Measurements from ENCODE around the gene POU2F1.
"Not testable (repeated sequence)": the region's sequence is repeated elsewhere in the genome, so short reads cannot be mapped to it uniquely, and the experiment has no call there.

The POU2F1 gene

DNA sequence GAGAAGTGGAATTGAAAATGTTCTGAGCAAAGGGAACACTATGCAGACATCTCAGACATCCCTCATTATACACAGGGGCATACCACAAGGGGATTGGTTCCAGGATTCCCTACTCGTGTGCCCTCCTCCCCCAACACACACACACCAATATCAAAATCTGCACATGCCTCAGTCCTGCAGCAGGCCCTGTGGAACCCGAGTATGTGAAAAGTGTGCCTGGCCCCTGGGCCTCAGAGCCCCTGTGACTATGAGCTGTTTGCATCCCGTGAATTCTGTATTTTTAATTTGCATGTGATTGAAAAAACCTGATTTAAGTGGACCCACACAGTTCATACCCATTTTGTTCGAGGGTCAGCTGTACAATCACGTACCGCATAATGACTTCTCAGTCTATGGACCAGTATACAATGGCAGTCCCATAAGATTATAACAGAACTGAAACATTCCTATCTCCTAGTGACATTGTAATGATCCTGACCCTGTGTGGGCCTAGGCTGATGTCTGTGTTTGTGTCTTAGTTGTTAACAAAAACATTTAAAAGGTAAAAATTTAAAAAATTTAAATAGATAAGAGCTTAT is 11.3 kb downstream of the POU2F1 start:
- no peak for DNase-seq (ENCODE audit: low spot score)

- no peak for DNase-seq (ENCODE audit: low spot score)
These were observed 12.1 kb downstream of the POU2F1 start for GRCh38 chr1:167232801-167233200.

GRCh38 chr1:167233373-167233772 is 12.7 kb downstream of the POU2F1 start:
- no peak for DNase-seq (ENCODE audit: low spot score)

- DNase-seq (ENCODE audit: low spot score) = no peak
These were observed 16.3 kb downstream of the POU2F1 start for GRCh38 chr1:167237000-167237399.

DNA sequence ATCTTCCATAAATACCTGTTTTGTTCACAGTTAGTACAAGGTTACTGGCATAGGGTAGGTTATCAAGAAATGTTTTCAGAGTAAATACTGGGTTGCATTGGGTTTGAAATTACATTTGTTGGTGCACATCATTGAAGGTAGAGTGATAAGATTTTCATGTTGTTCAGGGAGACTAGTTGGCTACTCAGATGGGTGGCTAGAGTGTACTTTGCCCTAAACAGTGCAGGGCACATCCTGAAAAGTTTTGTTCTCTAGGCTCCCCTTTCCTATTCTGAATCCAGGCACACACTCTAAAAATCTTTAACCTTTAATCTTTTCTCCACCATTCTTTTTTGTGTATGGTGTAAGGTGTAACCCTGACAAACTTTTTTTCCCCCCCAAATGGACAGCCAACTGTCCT is 18.0 kb downstream of the POU2F1 start:
- DNase-seq (ENCODE audit: low spot score) = no peak

GRCh38 chr1:167239257-167239656 is 18.6 kb downstream of the POU2F1 start:
- DNase-seq (ENCODE audit: low spot score) = no peak

GRCh38 chr1:167244244-167244643 is 23.6 kb downstream of the POU2F1 start:
- no peak for DNase-seq (ENCODE audit: low spot score)

- DNase-seq (ENCODE audit: low spot score) = not testable (repeated sequence)
These were observed 24.5 kb downstream of the POU2F1 start for GRCh38 chr1:167245168-167245567.

- no peak for DNase-seq (ENCODE audit: low spot score)
These were observed 26.3 kb downstream of the POU2F1 start for GRCh38 chr1:167246971-167247370.

GRCh38 chr1:167247754-167248153 is 27.1 kb downstream of the POU2F1 start:
- no peak for DNase-seq (ENCODE audit: low spot score)

DNA sequence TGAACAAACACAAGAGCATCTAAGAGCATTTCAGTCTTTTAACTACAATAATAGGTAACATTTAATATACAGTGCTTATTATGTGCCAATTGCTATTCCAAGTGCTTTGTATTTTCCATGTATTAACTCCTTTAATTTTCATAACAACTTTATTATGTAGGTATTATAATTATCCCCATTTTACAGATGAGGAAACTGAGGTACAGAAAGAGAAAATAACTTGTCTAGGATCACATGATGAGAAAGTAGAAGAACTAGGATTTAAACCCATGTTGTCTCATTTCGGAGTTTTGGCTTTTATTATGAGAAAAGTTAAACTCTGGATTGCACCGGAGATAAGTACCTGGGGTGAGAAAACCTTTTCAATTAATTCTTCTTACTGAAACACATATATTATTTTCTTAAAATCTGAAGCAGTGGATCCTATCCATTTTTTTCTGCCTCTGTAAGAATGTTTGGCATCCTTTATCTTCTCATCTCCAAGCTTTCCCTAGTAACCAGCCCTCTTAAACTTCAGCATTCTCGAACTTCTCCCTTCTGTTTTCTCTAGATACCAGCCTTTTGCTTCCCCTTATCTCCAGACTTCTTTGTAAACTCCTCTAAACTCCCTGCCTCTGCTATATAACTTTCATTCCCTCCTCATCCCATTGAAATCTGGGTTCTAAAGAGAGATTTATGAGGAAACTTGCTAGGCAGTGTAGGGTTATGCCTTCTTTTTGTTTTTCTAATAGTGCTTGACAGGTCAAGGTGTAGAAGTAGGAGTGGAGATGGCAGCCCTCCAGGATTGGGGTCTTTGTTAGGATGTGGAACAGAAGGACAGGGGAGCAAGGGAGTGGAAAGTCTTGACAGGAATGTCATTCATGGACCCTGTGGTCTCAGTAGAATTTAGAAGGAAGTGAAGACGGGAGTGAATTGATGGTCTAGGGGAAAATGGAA is 28.3 kb downstream of the POU2F1 start:
- DNase-seq (ENCODE audit: low spot score) = no peak

- no peak for DNase-seq (ENCODE audit: low spot score)
These were observed 29.0 kb downstream of the POU2F1 start for GRCh38 chr1:167249702-167250101.

- no peak for DNase-seq (ENCODE audit: low spot score)
These were observed 29.8 kb downstream of the POU2F1 start for GRCh38 chr1:167250482-167250881.

DNA sequence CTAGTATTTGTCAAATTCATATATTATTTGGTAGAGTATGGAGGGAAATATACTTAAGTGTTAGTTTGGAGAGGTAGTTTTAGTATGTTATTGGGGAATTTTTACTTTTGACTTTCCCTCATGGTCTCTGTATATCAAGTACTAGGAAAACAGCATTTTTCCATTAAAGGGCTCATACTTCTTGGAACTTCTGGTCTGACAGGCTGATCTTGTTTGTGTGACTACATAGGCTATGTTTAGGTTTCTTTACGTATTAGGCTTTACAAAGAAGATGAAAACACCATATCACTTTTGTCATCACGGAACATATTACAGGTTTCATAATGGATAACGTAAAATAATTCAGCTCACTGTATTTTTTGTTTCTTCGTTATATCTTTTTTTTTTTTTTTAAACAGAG is 30.8 kb downstream of the POU2F1 start:
- no peak for DNase-seq (ENCODE audit: low spot score)

DNA sequence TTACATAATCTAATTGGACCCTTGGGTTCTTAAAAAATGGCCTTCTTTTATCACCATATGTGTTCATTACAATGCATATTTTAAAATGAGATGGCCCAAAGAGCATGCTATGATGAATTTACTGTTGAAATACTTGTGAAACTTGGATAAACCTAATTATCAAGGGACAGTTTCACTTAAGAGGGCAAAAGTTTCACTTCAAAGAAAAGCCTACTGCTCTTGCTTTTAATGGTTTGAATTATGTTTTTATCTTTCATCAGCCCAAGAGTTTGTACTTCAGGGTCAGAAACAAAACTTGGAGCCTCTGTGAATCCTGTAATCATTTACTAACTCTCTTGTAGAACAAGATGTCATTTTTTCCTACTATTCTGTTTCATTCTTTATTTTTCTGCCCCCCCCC is 32.3 kb downstream of the POU2F1 start:
- DNase-seq (ENCODE audit: low spot score) = no peak

GRCh38 chr1:167258858-167259257 is 38.2 kb downstream of the POU2F1 start:
- DNase-seq (ENCODE audit: low spot score) = no peak

- no peak for DNase-seq (ENCODE audit: low spot score)
These were observed 42.1 kb downstream of the POU2F1 start for GRCh38 chr1:167262836-167263235.

DNA sequence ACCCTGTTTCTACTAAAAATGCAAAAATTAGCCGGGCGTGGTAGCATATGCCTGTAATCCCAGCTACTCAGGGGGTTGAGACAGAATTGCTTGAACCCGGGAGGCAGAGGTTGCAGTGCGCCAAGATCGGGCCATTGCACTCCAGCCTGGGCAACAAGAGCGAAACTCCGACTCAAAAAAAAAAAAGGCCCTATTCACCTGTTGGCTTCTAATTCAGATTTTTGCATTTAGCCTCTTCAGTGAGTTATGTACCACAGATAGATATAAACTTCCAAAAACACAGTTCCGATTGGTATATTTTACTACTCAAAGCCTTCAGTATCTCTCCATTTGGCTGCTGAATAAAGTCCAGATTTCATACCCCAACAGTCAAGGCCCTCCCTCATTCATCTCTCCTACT is 42.7 kb downstream of the POU2F1 start:
- DNase-seq (ENCODE audit: low spot score) = no peak

DNA sequence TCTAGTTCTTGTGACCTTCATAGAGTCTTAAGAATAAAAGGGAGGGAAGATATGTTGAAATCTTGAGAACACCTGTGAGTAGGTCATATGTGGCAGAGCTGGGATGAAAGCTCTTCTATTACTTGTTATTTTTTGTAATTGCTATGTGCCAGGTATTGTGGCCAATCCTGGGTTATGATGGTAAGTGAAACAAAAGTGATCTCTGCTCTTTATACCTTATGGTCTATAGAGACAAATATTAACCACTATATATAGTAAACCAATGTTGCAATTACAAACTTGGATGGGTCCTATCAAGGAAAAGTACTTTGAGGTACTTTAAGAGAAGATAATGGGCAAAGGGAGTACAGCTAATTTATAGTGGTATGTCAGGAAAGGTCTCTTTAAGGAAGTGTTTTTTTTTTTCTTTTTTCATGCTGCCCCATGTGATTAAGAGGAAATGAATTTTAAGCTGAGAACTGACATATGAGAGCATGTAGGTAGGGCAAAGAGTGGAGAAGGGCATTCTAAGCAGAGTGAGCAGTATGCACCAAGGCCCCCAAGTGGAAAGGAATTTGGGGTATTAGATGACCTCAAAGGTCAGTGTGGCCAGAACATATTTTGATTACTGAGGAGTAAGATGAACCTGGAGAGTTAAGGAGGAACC is 43.3 kb downstream of the POU2F1 start:
- DNase-seq (ENCODE audit: low spot score) = no peak

GRCh38 chr1:167266965-167267364 is 46.3 kb downstream of the POU2F1 start:
- DNase-seq (ENCODE audit: low spot score) = no peak

DNA sequence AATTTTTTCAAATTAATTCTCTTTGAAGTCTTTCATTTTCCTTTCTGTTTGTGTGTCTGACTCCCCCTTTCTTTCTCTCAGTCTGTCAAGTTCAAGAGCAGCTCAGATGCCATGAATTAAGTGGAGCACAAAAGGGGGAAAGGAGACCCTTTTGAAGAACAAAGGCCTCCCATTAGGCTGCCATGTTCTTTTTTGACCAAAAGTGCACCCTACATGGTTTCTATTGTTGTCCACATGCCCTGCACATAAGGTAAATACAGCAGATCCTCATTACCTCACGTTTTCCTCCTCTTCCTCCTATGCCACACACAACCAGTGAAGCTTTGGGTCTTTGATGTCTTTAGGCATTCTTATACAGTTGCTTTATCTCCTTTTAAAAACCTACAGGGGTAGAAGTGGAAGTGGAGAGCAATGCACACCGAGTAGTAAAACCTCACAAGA is 47.7 kb downstream of the POU2F1 start:
- no peak for DNase-seq (ENCODE audit: low spot score)

DNA sequence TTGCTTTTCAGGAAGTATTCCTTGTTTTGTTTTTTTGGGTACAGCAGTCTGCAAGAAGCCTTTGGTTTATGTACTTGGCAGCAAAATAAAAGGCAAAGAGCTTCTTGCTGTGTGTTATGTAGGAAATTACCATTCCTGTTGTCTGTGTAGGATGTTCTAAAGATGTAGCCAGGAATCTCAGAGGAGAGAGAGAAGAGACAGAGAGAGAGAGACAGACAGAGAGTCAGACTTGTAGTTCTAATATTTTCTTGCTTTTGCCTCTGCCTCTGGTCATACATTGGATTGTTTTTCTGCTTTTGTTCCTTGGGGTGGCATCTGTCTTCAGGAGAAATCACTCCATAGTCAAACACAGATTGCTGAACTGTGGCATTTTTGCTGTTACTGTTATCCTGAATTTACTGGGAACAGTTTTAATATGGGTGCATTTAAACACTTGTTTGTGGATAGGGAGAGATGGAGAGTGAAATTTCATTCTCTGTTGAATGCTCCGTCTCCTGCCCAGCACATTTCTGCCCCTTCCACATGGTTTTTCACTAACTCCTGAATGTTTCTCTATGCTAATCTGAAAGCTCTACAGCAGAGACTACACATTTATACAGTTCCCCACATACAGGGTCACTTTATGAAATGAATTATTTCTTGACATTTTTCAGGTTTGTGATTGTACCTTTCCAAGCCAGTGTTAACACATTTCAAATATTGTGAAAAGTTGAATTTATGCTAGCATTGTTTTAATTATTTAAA is 49.8 kb downstream of the POU2F1 start:
- no peak for DNase-seq (ENCODE audit: low spot score)
